Astrocyte (in vitro differentiated cells and primary cell): Measurements from ENCODE around the gene TCEA2. TPM values are rescaled to one million over a fixed set of nuclear protein-coding genes. Genes with fewer than 3 reads are reported as not detected.

Experiments used
- DNase-seq: peaks from one replicate; pipeline ENCODE4 v3.0.0-alpha.2; 2010; ENCODE audit warnings: low read depth
- FAIRE-seq: peaks from 2 replicates; lab custom pipeline; 2011; peaks lifted over from hg19 to GRCh38; lab: Jason Lieb, UNC
- H2AFZ ChIP-seq: 2 replicates; pipeline ENCODE4 v1.6.0; 2012; ENCODE audit warnings: low read depth, low read length, inconsistent platforms
- H3K27ac ChIP-seq: 2 replicates; pipeline ENCODE4 v1.5.1; 2011; ENCODE audit warnings: low read depth, low read length, inconsistent platforms
- H3K27me3 ChIP-seq: 2 replicates; pipeline ENCODE4 v1.6.0; 2011; ENCODE audit warnings: low read length, inconsistent platforms; ENCODE audit not compliant: insufficient read depth
- H3K36me3 ChIP-seq: 2 replicates; pipeline ENCODE4 v1.5.1; 2011; ENCODE audit warnings: low read length, inconsistent platforms; ENCODE audit not compliant: insufficient read depth
- H3K4me1 ChIP-seq: 2 replicates; pipeline ENCODE4 v1.5.1; 2011; ENCODE audit warnings: low read length, inconsistent platforms; ENCODE audit not compliant: insufficient read depth
- H3K4me2 ChIP-seq: 2 replicates; pipeline ENCODE4 v1.6.0; 2012; ENCODE audit warnings: low read length, inconsistent platforms
- H3K4me3 ChIP-seq: 2 replicates; pipeline ENCODE4 v1.5.1; 2011; ENCODE audit warnings: low read depth, mild to moderate bottlenecking, low read length, inconsistent platforms; ENCODE audit not compliant: insufficient read depth
- H3K79me2 ChIP-seq: 2 replicates; pipeline ENCODE4 v1.6.0; 2012; ENCODE audit warnings: mild to moderate bottlenecking, low read length, inconsistent platforms; ENCODE audit not compliant: insufficient read depth
- H3K9ac ChIP-seq: 2 replicates; pipeline ENCODE4 v1.6.0; 2012; ENCODE audit warnings: mild to moderate bottlenecking, low read length, inconsistent platforms
- H3K9me3 ChIP-seq: 2 replicates; pipeline ENCODE4 v1.5.1; 2012; ENCODE audit warnings: low read depth, mild to moderate bottlenecking, low read length, inconsistent platforms; ENCODE audit not compliant: insufficient read depth
- H4K20me1 ChIP-seq: 2 replicates; pipeline ENCODE4 v1.6.0; 2012; ENCODE audit warnings: low read length, inconsistent platforms; ENCODE audit not compliant: insufficient read depth
- H3K27ac Mint-ChIP-seq: one replicate; pipeline ENCODE4 v1.8.0; 2021; ENCODE audit warnings: mild to moderate bottlenecking, mixed read lengths; ENCODE audit not compliant: unreplicated experiment
- H3K27me3 Mint-ChIP-seq: one replicate; pipeline ENCODE4 v1.8.0; 2021; ENCODE audit warnings: low read depth, mixed read lengths; ENCODE audit not compliant: unreplicated experiment
- H3K36me3 Mint-ChIP-seq: one replicate; pipeline ENCODE4 v1.8.0; 2021; ENCODE audit warnings: low read depth, mixed read lengths; ENCODE audit not compliant: unreplicated experiment
- H3K4me1 Mint-ChIP-seq: one replicate; pipeline ENCODE4 v1.8.0; 2021; ENCODE audit warnings: low read depth, mixed read lengths; ENCODE audit not compliant: unreplicated experiment
- H3K4me3 Mint-ChIP-seq: one replicate; pipeline ENCODE4 v1.8.0; 2021; ENCODE audit warnings: mild to moderate bottlenecking, moderate library complexity, mixed read lengths; ENCODE audit not compliant: unreplicated experiment
- H3K9me3 Mint-ChIP-seq: one replicate; pipeline ENCODE4 v1.8.0; 2021; ENCODE audit warnings: mild to moderate bottlenecking, mixed read lengths; ENCODE audit not compliant: unreplicated experiment
- CTCF ChIP-seq: IDR thresholded peaks from 2 replicates; pipeline ENCODE4 v1.5.1; 2011; ENCODE audit warnings: low read depth, mild to moderate bottlenecking, inconsistent platforms, low read length, moderate library complexity; ENCODE audit not compliant: insufficient read depth
- EZH2 ChIP-seq: IDR thresholded peaks from 2 replicates; pipeline ENCODE4 v1.6.1; 2012; ENCODE audit warnings: mild to moderate bottlenecking, low read length, inconsistent platforms; ENCODE audit not compliant: insufficient read depth
- total RNA-seq: library from RNA; stranded (reverse); gene quantifications from 2 replicates; pipeline ENCODE4 v1.2.1, GENCODE V29; 2021

Gene TCEA2
- total RNA-seq, 1 donor from 2014 or later, result 53.1 TPM

GRCh38 chr20:64045346-64046011, 17.5 kb upstream of the TCEA2 start:
- Mint-ChIP-seq H3K36me3 (no peaks in the 10 kb centered on the region), H3K4me1 (peaks cover 8% of the 10 kb centered on the region), H3K9me3 (no peaks in the 10 kb centered on the region), H3K27me3 (peaks cover 41% of the 10 kb centered on the region), H3K27ac (no peak overlapping the region), H3K4me3 (no peak overlapping the region)
- Histone ChIP-seq H3K27ac (no peak overlapping the region), H3K79me2 (no peaks in the 10 kb centered on the region), H3K36me3 (no peaks in the 10 kb centered on the region), H3K4me1 (peaks cover 2% of the 10 kb centered on the region), H3K9ac (no peak overlapping the region), H3K4me2 (no peak overlapping the region), H4K20me1 (peaks cover 8% of the 10 kb centered on the region), H3K27me3 (peaks cover 57% of the 10 kb centered on the region), H3K4me3 (no peak overlapping the region), H2AFZ (no peak overlapping the region), H3K9me3 (no peaks in the 10 kb centered on the region)
- no peak for TF ChIP-seq CTCF
- no peak for TF ChIP-seq EZH2
- FAIRE-seq, result no peak
- DNase-seq, result no peak

GRCh38 chr20:64047046-64047389, 16.0 kb upstream of the TCEA2 start:
- H4K20me1 ChIP-seq, result peaks cover 12% of the 10 kb centered on the region
- Mint-ChIP-seq H3K36me3 (no peaks in the 10 kb centered on the region), H3K4me3 (no peak overlapping the region), H3K27ac (no peak overlapping the region), H3K4me1 (peaks cover 8% of the 10 kb centered on the region), H3K9me3 (no peaks in the 10 kb centered on the region), H3K27me3 (peaks cover 43% of the 10 kb centered on the region)
- peaks cover 2% of the 10 kb centered on the region for H3K4me1 ChIP-seq
- H3K27me3 ChIP-seq, result peaks cover 48% of the 10 kb centered on the region
- FAIRE-seq (no peak), DNase-seq (no peak)
- no peaks in the 10 kb centered on the region for H3K9me3 ChIP-seq
- H2AFZ ChIP-seq, result no peak overlapping the region
- H3K36me3 ChIP-seq, result no peaks in the 10 kb centered on the region
- no peak for TF ChIP-seq EZH2
- no peak for TF ChIP-seq CTCF
- H3K79me2 ChIP-seq, result no peaks in the 10 kb centered on the region
- no peak overlapping the region for H3K9ac ChIP-seq
- H3K27ac ChIP-seq, result no peak overlapping the region
- H3K4me3 ChIP-seq, result no peak overlapping the region
- H3K4me2 ChIP-seq, result no peak overlapping the region

GRCh38 chr20:64047968-64048401, 15.0 kb upstream of the TCEA2 start:
- H3K4me3 Mint-ChIP-seq, result no peak overlapping the region

More at GRCh38 chr20:64047968-64048401, 15.0 kb upstream of the TCEA2 start:
- Histone ChIP-seq H3K36me3 (no peaks in the 10 kb centered on the region), H3K4me2 (peak overlapping the region; percentile 8), H3K27me3 (peaks cover 47% of the 10 kb centered on the region), H3K79me2 (no peaks in the 10 kb centered on the region), H3K27ac (no peak overlapping the region), H4K20me1 (peaks cover 12% of the 10 kb centered on the region), H3K9me3 (no peaks in the 10 kb centered on the region), H3K4me1 (peaks cover 2% of the 10 kb centered on the region), H2AFZ (no peak overlapping the region), H3K9ac (no peak overlapping the region), H3K4me3 (no peak overlapping the region)
- DNase-seq (no peak), FAIRE-seq (no peak)
- H3K9me3 Mint-ChIP-seq, result no peaks in the 10 kb centered on the region
- H3K27me3 Mint-ChIP-seq, result peaks cover 48% of the 10 kb centered on the region
- H3K27ac Mint-ChIP-seq, result no peak overlapping the region
- TF ChIP-seq CTCF (no peak), EZH2 (peak; percentile 98)
- H3K36me3 Mint-ChIP-seq, result no peaks in the 10 kb centered on the region
- peaks cover 8% of the 10 kb centered on the region for H3K4me1 Mint-ChIP-seq
